ENCODE measurements around the gene CORO2B.
"Not testable (repeated sequence)": the region's sequence is repeated elsewhere in the genome, so short reads cannot be mapped to it uniquely, and the experiment has no call there.

Gene CORO2B

GRCh38 chr15:68647361-68647760 is 68.6 kb downstream of the CORO2B start:
- not testable (repeated sequence) for DNase-seq (ENCODE audit: low read depth)

- no peak for DNase-seq (ENCODE audit: low read depth)
These were observed 72.3 kb downstream of the CORO2B start for GRCh38 chr15:68650901-68651709.

GRCh38 chr15:68651916-68652525 is 73.2 kb downstream of the CORO2B start:
- DNase-seq (ENCODE audit: low read depth), result no peak

GRCh38 chr15:68653031-68653635 is 74.3 kb downstream of the CORO2B start:
- no peak for DNase-seq (ENCODE audit: low read depth)

GRCh38 chr15:68653801-68654200 is 75.0 kb downstream of the CORO2B start:
- DNase-seq (ENCODE audit: low read depth), result no peak

GRCh38 chr15:68654786-68655560 is 76.2 kb downstream of the CORO2B start:
- no peak for DNase-seq (ENCODE audit: low read depth)

- no peak for DNase-seq (ENCODE audit: low read depth)
These were observed 77.1 kb downstream of the CORO2B start for GRCh38 chr15:68655686-68656437.

- DNase-seq (ENCODE audit: low read depth), result no peak
These were observed 77.6 kb downstream of the CORO2B start for GRCh38 chr15:68656438-68656739.

GRCh38 chr15:68658151-68658550 is 79.4 kb downstream of the CORO2B start:
- DNase-seq (ENCODE audit: low read depth), result no peak

GRCh38 chr15:68658641-68659358 is 80.0 kb downstream of the CORO2B start:
- DNase-seq (ENCODE audit: low read depth), result no peak

- DNase-seq (ENCODE audit: low read depth), result no peak
These were observed 84.7 kb downstream of the CORO2B start for GRCh38 chr15:68663526-68663925.

- DNase-seq (ENCODE audit: low read depth), result no peak
These were observed 87.5 kb downstream of the CORO2B start for GRCh38 chr15:68666120-68666811.

GRCh38 chr15:68666812-68667450 is 88.1 kb downstream of the CORO2B start:
- no peak for DNase-seq (ENCODE audit: low read depth)

GRCh38 chr15:68667800-68668625 is 89.2 kb downstream of the CORO2B start:
- no peak for DNase-seq (ENCODE audit: low read depth)

- DNase-seq (ENCODE audit: low read depth), result no peak
These were observed 90.3 kb downstream of the CORO2B start for GRCh38 chr15:68668926-68669600.

- DNase-seq (ENCODE audit: low read depth), result no peak
These were observed 93.5 kb downstream of the CORO2B start for GRCh38 chr15:68672251-68672650.

- DNase-seq (ENCODE audit: low read depth), result no peak
These were observed 94.0 kb downstream of the CORO2B start for GRCh38 chr15:68672781-68673205.

GRCh38 chr15:68674975-68675374 is 96.2 kb downstream of the CORO2B start:
- no peak for DNase-seq (ENCODE audit: low read depth)

Measured in HS-5 (cell line).